Keratinocyte (primary cell): ENCODE measurements around the gene CUX1. TPM values are rescaled to one million over a fixed set of nuclear protein-coding genes. Genes with fewer than 3 reads are reported as not detected.
"Not testable (repeated sequence)": the region's sequence is repeated elsewhere in the genome, so short reads cannot be mapped to it uniquely, and the experiment has no call there.

Experiments used
- DNase-seq: peaks from one replicate; pipeline ENCODE4 v3.0.0-alpha.2; 2011; ENCODE audit warnings: low read depth, missing footprints, low spot score
- FAIRE-seq: peaks from 2 replicates; lab custom pipeline; 2011; peaks lifted over from hg19 to GRCh38; lab: Jason Lieb, UNC
- H2AFZ ChIP-seq: 2 replicates; pipeline ENCODE4 v1.6.0; 2012; ENCODE audit warnings: low read length, control low read depth, inconsistent platforms; ENCODE audit not compliant: control insufficient read depth
- H3K27ac ChIP-seq: 2 replicates; pipeline ENCODE4 v1.5.1; 2011; ENCODE audit warnings: low read length; ENCODE audit not compliant: control insufficient read depth, insufficient read depth
- H3K27me3 ChIP-seq: 3 replicates; pipeline ENCODE4 v1.6.0; 2011; ENCODE audit warnings: low read length; ENCODE audit not compliant: control insufficient read depth, insufficient read depth; ENCODE audit errors: extremely low read depth
- H3K36me3 ChIP-seq, 2 experiments: 2 replicates in 1 of 2; 3 replicates in 1 of 2; pipeline ENCODE4 v1.5.1; 2011; ENCODE audit warnings: low read length in 2 of 2, mild to moderate bottlenecking in 1 of 2; ENCODE audit not compliant: control insufficient read depth in 2 of 2, insufficient read depth in 2 of 2; ENCODE audit errors: extremely low read depth in 1 of 2
- H3K4me1 ChIP-seq: 3 replicates; pipeline ENCODE4 v1.5.1; 2011; ENCODE audit warnings: low read length; ENCODE audit not compliant: control insufficient read depth, insufficient read depth; ENCODE audit errors: extremely low read depth
- H3K4me2 ChIP-seq: 3 replicates; pipeline ENCODE4 v1.6.0; 2011; ENCODE audit warnings: low read depth, low read length; ENCODE audit not compliant: control insufficient read depth, insufficient read depth; ENCODE audit errors: extremely low read depth
- H3K4me3 ChIP-seq, 3 experiments: fragments of 200-600 bp in 1 of 3; sonication (generic) in 1 of 3; 2 replicates in 2 of 3; 3 replicates in 1 of 3; pipeline ENCODE4 v1.5.1; 2011 to 2016; ENCODE audit warnings: low read length in 3 of 3, mild to moderate bottlenecking in 3 of 3, control low read depth in 2 of 3, inconsistent platforms in 1 of 3, low read depth in 1 of 3, mixed read lengths in 1 of 3, mixed run types in 1 of 3, moderate library complexity in 1 of 3; ENCODE audit not compliant: control insufficient read depth in 2 of 3, insufficient read depth in 2 of 3; ENCODE audit errors: extremely low read depth in 1 of 3
- H3K79me2 ChIP-seq: 2 replicates; pipeline ENCODE4 v1.6.0; 2012; ENCODE audit warnings: low read length; ENCODE audit not compliant: control insufficient read depth, insufficient read depth
- H3K9ac ChIP-seq: 3 replicates; pipeline ENCODE4 v1.6.0; 2011; ENCODE audit warnings: low read length; ENCODE audit not compliant: control insufficient read depth, insufficient read depth; ENCODE audit errors: extremely low read depth
- H3K9me1 ChIP-seq: 3 replicates; pipeline ENCODE4 v1.6.0; 2011; ENCODE audit warnings: low read length; ENCODE audit not compliant: control insufficient read depth, insufficient read depth; ENCODE audit errors: extremely low read depth
- H3K9me3 ChIP-seq: 2 replicates; pipeline ENCODE4 v1.5.1; 2012; ENCODE audit warnings: low read depth, low read length; ENCODE audit not compliant: control insufficient read depth
- H4K20me1 ChIP-seq: 3 replicates; pipeline ENCODE4 v1.6.0; 2011; ENCODE audit warnings: low read length; ENCODE audit not compliant: control insufficient read depth, insufficient read depth; ENCODE audit errors: extremely low read depth
- EZH2 ChIP-seq: IDR thresholded peaks from one replicate; pipeline ENCODE4 v1.6.1; 2012; ENCODE audit warnings: inconsistent platforms, mild to moderate bottlenecking, low read length, moderate library complexity
- dilution Hi-C: fragments of 300-500 bp; cut with MboI; formaldehyde crosslinking; loops from one replicate; pipeline ENCODE4 v1.7.0; 2020; ENCODE audit warnings: low sequenced_read_pairs; ENCODE audit not compliant: extremely low pct_ligation_motif_present
- polyA plus RNA-seq, 5 experiments: library from polyadenylated mRNA; depleted of rRNA in 3 of 5; stranded (reverse) in 3 of 5; stranded (forward) in 1 of 5; unstranded in 1 of 5; fragments of >200 nt; gene quantifications; 1 replicate in 1 of 5; 2 replicates in 3 of 5; 3 replicates in 1 of 5; pipeline versions ENCODE4 v1.2.1 to v1.2.3, GENCODE V29; 2011 to 2012; ENCODE audit warnings: missing spikeins in 2 of 5, low read depth in 1 of 5, low replicate concordance in 1 of 5
- TF ChIP-seq, protein P1 (sequence below), 3 experiments: IDR thresholded peaks in 1 of 3; conservative IDR thresholded peaks in 1 of 3; optimal IDR thresholded peaks in 1 of 3; 2 replicates in 2 of 3; 3 replicates in 1 of 3; pipeline versions ENCODE3 to v1.5.1; 2011; ENCODE audit warnings: low read length in 3 of 3, mild to moderate bottlenecking in 3 of 3, moderate library complexity in 2 of 3, control low read depth in 1 of 3, inconsistent platforms in 1 of 3; ENCODE audit not compliant: insufficient read depth in 2 of 3; ENCODE audit errors: extremely low read depth in 1 of 3

CUX1 gene
- polyA plus RNA-seq, 1 donor (not counting 4 experiments of a cell fraction or from before 2014, with no cell fraction given), result 18.3 TPM

- DNase-seq (no peak), FAIRE-seq (no peak)
- Histone ChIP-seq H2AFZ (no peak overlapping the region), H3K27me3 (no peaks in the 10 kb centered on the region), H3K9ac (no peak overlapping the region), H3K9me3 (no peaks in the 10 kb centered on the region), H3K4me1 (peaks cover 4% of the 10 kb centered on the region), H3K9me1 (no peaks in the 10 kb centered on the region), H3K36me3 (no peaks in the 10 kb centered on the region), H3K27ac (no peak overlapping the region), H4K20me1 (no peaks in the 10 kb centered on the region), H3K4me3 (no peak overlapping the region), H3K79me2 (no peaks in the 10 kb centered on the region), H3K4me2 (no peak overlapping the region)
- TF ChIP-seq, protein P1, sequence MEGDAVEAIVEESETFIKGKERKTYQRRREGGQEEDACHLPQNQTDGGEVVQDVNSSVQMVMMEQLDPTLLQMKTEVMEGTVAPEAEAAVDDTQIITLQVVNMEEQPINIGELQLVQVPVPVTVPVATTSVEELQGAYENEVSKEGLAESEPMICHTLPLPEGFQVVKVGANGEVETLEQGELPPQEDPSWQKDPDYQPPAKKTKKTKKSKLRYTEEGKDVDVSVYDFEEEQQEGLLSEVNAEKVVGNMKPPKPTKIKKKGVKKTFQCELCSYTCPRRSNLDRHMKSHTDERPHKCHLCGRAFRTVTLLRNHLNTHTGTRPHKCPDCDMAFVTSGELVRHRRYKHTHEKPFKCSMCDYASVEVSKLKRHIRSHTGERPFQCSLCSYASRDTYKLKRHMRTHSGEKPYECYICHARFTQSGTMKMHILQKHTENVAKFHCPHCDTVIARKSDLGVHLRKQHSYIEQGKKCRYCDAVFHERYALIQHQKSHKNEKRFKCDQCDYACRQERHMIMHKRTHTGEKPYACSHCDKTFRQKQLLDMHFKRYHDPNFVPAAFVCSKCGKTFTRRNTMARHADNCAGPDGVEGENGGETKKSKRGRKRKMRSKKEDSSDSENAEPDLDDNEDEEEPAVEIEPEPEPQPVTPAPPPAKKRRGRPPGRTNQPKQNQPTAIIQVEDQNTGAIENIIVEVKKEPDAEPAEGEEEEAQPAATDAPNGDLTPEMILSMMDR (optimal IDR thresholded peaks at IDR 0.05 in 1 of 3, IDR thresholded peaks at IDR 0.05 in 1 of 3, conservative IDR thresholded peaks at IDR 0.05 in 1 of 3; ENCODE audit: extremely low read depth in 1 of 3, insufficient read depth in 2 of 3, low read length in 3 of 3), result no peak
- no peak for TF ChIP-seq EZH2
- dilution Hi-C loops, result no loop called here
Measured at GRCh38 chr7:102138676-102139075, 321.2 kb downstream of the CUX1 start.

GRCh38 chr7:102140952-102141370, 323.5 kb downstream of the CUX1 start:
- dilution Hi-C loops, result no loop called here

GRCh38 chr7:102142433-102142832, 325.0 kb downstream of the CUX1 start:
- H3K9ac ChIP-seq, H3K79me2 ChIP-seq, DNase-seq, H4K20me1 ChIP-seq, FAIRE-seq, dilution Hi-C loops, H3K4me2 ChIP-seq, H3K27ac ChIP-seq, H3K9me3 ChIP-seq, H3K4me1 ChIP-seq, H2AFZ ChIP-seq, H3K27me3 ChIP-seq, H3K4me3 ChIP-seq, H3K36me3 ChIP-seq, H3K9me1 ChIP-seq: not testable (repeated sequence)

More at GRCh38 chr7:102140952-102141370, 323.5 kb downstream of the CUX1 start:
- no peak overlapping the region for H3K9ac ChIP-seq
- H3K4me3 ChIP-seq, result no peak overlapping the region
- H3K27me3 ChIP-seq, result no peaks in the 10 kb centered on the region
- H4K20me1 ChIP-seq, result no peaks in the 10 kb centered on the region
- no peaks in the 10 kb centered on the region for H3K9me3 ChIP-seq
- TF ChIP-seq, protein P1 (optimal IDR thresholded peaks at IDR 0.05 in 1 of 3, IDR thresholded peaks at IDR 0.05 in 1 of 3, conservative IDR thresholded peaks at IDR 0.05 in 1 of 3; ENCODE audit: extremely low read depth in 1 of 3, insufficient read depth in 2 of 3, low read length in 3 of 3), result no peak
- TF ChIP-seq EZH2, result no peak
- no peaks in the 10 kb centered on the region for H3K4me1 ChIP-seq
- no peak for DNase-seq
- H3K36me3 ChIP-seq, result no peaks in the 10 kb centered on the region
- FAIRE-seq, result no peak
- H3K27ac ChIP-seq, result no peak overlapping the region
- no peaks in the 10 kb centered on the region for H3K79me2 ChIP-seq
- H2AFZ ChIP-seq, result no peak overlapping the region
- no peak overlapping the region for H3K4me2 ChIP-seq
- H3K9me1 ChIP-seq, result no peaks in the 10 kb centered on the region
